GM19035 (cell line): ENCODE data around the gene CD207.

Experiments used
- ATAC-seq: cut with Tn5 transposase; IDR thresholded peaks from one replicate; pipeline ENCODE4 v1.9.1; 2021; ENCODE audit not compliant: unreplicated experiment

Gene CD207

DNA sequence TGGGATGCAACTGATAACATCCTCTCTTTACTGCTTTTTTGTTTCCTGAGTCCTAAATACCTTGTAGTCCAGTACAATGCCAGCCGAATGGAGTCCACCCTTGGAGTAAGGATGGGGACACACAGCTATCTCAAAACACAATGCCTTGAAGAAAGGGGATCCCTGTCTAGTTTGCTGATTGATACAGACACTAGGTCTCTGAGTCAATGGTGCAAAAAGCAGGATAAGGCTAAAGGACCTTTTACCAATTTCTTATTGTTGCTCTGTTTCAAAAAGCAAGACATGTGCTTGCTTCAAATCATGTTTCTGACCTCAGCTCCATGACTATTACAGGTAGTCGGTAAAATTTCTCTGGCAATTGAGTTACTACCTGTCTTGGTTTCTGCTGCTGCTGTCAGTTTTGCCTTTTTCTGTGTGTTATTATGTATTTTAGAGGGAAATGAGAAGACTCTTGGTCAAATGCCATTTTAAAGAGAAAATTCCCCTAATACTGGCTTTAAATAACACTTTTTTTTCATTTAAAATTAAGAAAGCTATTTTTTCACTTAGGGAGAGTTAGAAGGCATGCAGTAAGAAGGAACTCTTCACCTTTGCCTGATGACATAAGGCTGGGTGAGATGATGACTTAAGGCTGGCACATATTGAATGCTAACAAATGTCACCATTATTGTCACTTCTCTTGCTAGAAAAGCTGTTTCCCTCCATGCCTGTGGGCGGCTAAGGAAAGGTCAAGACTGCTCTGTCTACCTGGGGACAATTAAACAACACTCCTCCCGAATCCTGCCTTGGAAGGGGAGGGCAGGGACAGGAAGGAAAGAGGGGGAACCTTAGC, 40.2 kb downstream of the CD207 start:
- ATAC-seq: no peak

GRCh38 chr2:70793450-70793849, 42.2 kb downstream of the CD207 start:
- ATAC-seq: no peak

GRCh38 chr2:70790136-70790828, 45.3 kb downstream of the CD207 start, which contains the start of gene FIGLA:
Gene FIGLA (minus strand): TSS chr2:70790643. CDS start chr2:70790638, 5 bp downstream.
- ATAC-seq: no peak

- ATAC-seq: no peak
Observed at GRCh38 chr2:70789304-70790135, 46.1 kb downstream of the CD207 start.

- ATAC-seq: no peak
Observed at GRCh38 chr2:70785137-70785911, 50.3 kb downstream of the CD207 start.

DNA sequence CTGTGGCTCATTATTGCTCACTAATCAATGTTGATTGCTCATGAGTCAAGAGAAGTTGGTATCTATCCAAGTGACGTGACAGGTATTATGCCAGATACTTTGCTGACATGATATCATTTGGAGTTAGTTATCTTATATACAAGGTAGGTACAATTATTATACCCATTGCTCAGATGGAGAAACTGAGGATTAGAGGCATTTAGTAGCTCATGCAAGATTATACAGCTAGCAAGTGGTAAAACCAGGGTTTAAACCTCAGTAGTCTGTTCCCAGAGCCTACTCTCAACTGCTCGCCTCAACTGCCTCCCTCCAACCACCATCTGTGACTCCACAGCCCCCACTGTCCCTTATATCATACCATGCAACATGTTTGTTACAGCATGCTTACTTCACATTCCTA, 51.3 kb downstream of the CD207 start:
- no peak for ATAC-seq
